A673 (cell line): Measurements from ENCODE around the gene CAMK2A.

Experiments
- EZH2 ChIP-seq: fragments of 200-600 bp; sonication (generic); IDR thresholded peaks from 2 replicates; pipeline ENCODE4 v1.6.1; 2017; ENCODE audit warnings: borderline replicate concordance, low read depth, mild to moderate bottlenecking, mixed read lengths, antibody characterized with exemption, low read length; ENCODE audit not compliant: poor library complexity, severe bottlenecking
- TF ChIP-seq, protein P1 (sequence below): fragments of 300-800, 200-600 bp; sonication (generic); conservative IDR thresholded peaks from 2 replicates; pipeline ENCODE4 v1.5.1; 2017; ENCODE audit warnings: low read depth, mild to moderate bottlenecking, antibody characterized with exemption, low read length, moderate library complexity, mixed read lengths

DNA sequence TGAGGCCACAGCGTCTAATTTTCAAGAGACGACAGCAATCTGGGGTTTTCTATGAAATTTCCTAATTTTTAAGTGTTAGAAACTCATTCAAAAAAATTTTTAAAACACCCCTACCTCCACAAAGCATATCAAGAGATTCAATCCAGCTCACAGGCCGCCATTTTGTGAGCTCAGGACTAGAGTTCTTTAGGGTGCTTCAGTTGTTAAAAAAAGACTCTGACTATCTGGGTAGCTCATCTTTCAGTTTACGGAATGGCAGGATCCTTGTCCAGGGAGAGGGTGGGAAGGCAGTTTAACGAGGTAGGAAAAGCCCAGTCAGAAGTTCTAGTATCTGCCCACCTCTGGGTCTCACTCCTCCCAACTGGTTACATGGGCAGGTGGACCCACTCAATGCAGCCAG lies 43.1 kb downstream of the CAMK2A start:
- TF ChIP-seq, protein P1, sequence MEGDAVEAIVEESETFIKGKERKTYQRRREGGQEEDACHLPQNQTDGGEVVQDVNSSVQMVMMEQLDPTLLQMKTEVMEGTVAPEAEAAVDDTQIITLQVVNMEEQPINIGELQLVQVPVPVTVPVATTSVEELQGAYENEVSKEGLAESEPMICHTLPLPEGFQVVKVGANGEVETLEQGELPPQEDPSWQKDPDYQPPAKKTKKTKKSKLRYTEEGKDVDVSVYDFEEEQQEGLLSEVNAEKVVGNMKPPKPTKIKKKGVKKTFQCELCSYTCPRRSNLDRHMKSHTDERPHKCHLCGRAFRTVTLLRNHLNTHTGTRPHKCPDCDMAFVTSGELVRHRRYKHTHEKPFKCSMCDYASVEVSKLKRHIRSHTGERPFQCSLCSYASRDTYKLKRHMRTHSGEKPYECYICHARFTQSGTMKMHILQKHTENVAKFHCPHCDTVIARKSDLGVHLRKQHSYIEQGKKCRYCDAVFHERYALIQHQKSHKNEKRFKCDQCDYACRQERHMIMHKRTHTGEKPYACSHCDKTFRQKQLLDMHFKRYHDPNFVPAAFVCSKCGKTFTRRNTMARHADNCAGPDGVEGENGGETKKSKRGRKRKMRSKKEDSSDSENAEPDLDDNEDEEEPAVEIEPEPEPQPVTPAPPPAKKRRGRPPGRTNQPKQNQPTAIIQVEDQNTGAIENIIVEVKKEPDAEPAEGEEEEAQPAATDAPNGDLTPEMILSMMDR: no peak
- no peak for TF ChIP-seq EZH2
